Measurements from ENCODE around the gene C14orf93.

Gene C14orf93

GRCh38 chr14:22998329-22999012 is 11.5 kb downstream of the C14orf93 start:
- peak; percentile 43 to 45 for DNase-seq
- TF ChIP-seq POLR2A (IDR thresholded peaks at IDR 0.05; ENCODE audit: low read length) (no peak), GATA1 (IDR thresholded peaks at IDR 0.05; ENCODE audit: low read depth, low read length) (no peak)

- TF ChIP-seq GATA1 (IDR thresholded peaks at IDR 0.05; ENCODE audit: low read depth, low read length) = no peak
- no peak for TF ChIP-seq POLR2A (IDR thresholded peaks at IDR 0.05; ENCODE audit: low read length)
- no peak for DNase-seq
Observed at GRCh38 chr14:22997676-22998323, 12.1 kb downstream of the C14orf93 start.

- no peak for TF ChIP-seq GATA1 (IDR thresholded peaks at IDR 0.05; ENCODE audit: low read depth, low read length)
- DNase-seq = no peak
Observed at GRCh38 chr14:22996768-22997654, 12.9 kb downstream of the C14orf93 start.

DNA sequence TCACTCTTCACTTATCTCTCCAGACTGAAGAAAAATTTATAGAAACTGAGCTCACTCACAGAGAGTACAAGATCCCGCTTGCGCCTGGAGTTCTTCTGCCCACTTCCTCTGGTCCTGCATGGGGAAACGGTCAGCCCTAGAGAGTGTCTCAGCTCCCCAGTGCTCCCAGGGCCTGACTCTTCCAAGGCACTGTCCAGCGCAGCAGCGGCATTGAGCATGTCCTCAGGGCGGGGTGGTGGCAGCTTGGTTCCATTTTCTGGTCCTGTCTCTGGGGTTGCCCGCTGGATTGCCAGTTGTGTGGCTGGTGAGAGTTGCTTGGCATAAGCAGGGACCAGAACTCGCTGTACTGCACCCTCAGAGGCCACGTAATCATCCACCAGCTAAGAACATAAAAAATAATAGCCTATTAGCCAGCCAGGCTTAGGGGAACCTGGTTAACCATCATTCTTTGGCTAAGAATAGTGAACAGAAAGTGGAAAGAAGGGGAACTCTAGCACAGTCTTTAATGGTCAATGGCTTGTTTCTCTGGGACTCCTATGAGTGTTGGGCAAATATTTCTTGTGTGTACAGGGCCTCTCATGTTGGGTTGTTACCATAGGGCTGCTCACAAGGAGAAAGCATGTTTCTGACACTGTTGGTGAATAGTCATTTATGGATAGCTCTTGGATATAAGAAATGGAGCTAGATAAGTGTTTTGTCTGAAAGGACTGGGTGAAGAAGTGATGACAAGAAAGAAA is 13.9 kb downstream of the C14orf93 start:
- DNase-seq = no peak
- TF ChIP-seq GATA1 (IDR thresholded peaks at IDR 0.05; ENCODE audit: low read depth, low read length) (no peak), POLR2A (IDR thresholded peaks at IDR 0.05; ENCODE audit: low read length) (no peak)

GRCh38 chr14:22994762-22995275 is 15.1 kb downstream of the C14orf93 start:
- DNase-seq = peak; percentile 53 to 60

GRCh38 chr14:22993517-22993916 is 16.4 kb downstream of the C14orf93 start:
- TF ChIP-seq GATA1 (IDR thresholded peaks at IDR 0.05; ENCODE audit: low read depth, low read length) = no peak
- no peak for TF ChIP-seq POLR2A (IDR thresholded peaks at IDR 0.05; ENCODE audit: low read length)

More at GRCh38 chr14:22994762-22995275, 15.1 kb downstream of the C14orf93 start:
- TF ChIP-seq GATA1 (IDR thresholded peaks at IDR 0.05; ENCODE audit: low read depth, low read length) = no peak
- no peak for TF ChIP-seq POLR2A (IDR thresholded peaks at IDR 0.05; ENCODE audit: low read length)

DNA sequence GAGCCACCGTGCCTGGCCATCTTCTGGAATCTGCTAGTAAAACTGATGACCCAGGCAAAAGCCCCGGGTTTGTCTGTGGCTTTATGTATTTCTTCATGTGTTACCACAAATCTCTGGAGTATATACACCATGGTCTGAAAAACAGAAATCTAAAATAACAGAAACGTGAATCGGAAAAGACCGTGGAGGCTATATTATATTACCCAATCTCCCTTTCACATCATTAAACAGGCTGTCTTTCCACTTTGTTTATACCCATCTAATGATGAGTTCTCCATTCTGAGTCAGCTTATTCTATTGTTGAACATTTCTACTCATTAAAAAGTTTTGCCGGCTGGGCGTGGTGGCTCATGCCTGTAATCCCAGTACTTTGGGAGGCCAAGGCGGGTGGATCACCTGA is 18.1 kb downstream of the C14orf93 start:
- no peak for TF ChIP-seq POLR2A (IDR thresholded peaks at IDR 0.05; ENCODE audit: low read length)
- no peak for TF ChIP-seq GATA1 (IDR thresholded peaks at IDR 0.05; ENCODE audit: low read depth, low read length)
- DNase-seq = no peak

More at GRCh38 chr14:22993517-22993916, 16.4 kb downstream of the C14orf93 start:
- no peak for DNase-seq

DNA sequence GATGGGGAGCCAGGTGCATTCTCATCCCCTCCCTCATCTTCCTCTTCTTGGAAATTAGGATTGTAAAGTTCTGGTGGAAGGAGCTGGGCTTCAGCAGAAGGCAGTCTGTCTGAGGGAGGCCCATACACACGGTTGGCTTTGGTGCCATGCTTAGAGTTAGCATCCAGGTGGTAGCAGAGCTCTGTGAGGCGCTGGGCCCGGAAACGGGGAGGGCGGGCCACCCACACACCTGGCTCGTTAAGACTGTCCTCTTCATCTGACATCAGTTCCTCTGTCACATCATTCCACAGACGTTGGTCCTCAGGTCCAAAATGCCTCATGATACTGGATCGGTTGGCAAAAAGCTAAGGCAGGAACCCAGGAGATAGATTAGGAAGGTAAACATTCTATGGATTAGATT is 22.7 kb downstream of the C14orf93 start:
- no peak for TF ChIP-seq POLR2A (IDR thresholded peaks at IDR 0.05; ENCODE audit: low read length)
- no peak for TF ChIP-seq GATA1 (IDR thresholded peaks at IDR 0.05; ENCODE audit: low read depth, low read length)
- no peak for DNase-seq

- DNase-seq = peak; percentile 87 to 95
- no peak for TF ChIP-seq GATA1 (IDR thresholded peaks at IDR 0.05; ENCODE audit: low read depth, low read length)
- no peak for TF ChIP-seq POLR2A (IDR thresholded peaks at IDR 0.05; ENCODE audit: low read length)
Observed at GRCh38 chr14:22986508-22987054, 23.4 kb downstream of the C14orf93 start.

GRCh38 chr14:22985894-22986507 is 23.9 kb downstream of the C14orf93 start:
- DNase-seq = no peak
- no peak for TF ChIP-seq GATA1 (IDR thresholded peaks at IDR 0.05; ENCODE audit: low read depth, low read length)
- no peak for TF ChIP-seq POLR2A (IDR thresholded peaks at IDR 0.05; ENCODE audit: low read length)

DNA sequence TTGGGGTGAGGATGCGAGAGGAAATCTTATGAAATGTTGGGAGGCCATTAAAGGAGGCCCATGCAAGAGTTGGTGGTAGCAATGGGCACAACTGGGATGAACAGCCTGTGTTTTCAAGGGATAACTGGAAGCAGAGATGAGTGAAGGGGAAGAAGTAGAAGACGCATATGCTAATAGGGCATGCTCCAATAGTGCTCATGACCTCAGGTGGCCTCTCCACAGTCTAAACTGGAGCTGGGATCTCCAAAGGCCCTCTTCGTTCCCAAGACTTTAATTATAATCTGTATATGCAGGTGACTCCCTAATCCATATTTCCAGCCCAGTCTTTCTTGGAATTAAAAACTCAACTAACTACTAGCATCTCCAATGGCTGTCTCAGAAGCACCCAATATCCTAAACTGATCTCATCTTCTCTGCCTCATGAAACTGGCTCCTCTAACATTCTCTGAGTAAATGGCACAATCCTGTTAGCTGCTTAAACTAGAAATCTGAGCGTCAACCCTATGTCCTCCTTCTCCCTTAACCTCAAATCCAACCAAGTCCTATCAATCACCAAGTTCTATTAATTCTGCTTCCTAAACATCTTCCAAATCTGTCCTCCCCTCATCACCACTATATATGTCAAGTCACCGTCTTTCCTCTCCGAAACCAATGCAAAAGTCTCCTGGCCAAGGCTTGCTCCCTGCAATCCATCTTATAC is 24.8 kb downstream of the C14orf93 start:
- DNase-seq = no peak
- TF ChIP-seq GATA1 (IDR thresholded peaks at IDR 0.05; ENCODE audit: low read depth, low read length) (no peak), POLR2A (IDR thresholded peaks at IDR 0.05; ENCODE audit: low read length) (no peak)
